Panc1 (cell line): ENCODE measurements around the gene ADCY7. TPM values are rescaled to one million over a fixed set of nuclear protein-coding genes. Genes with fewer than 3 reads are reported as not detected.

ENCODE experiments used
- ATAC-seq: fragments of 200-7000 bp; cut with Tn5 transposase; 2 replicates; pipeline ENCODE4 v1.9.1; 2020; ENCODE audit warnings: mild to moderate bottlenecking, moderate library complexity
- BruUV-seq: library from RNA; stranded (reverse); fragments of 400-500 nt; replicated peaks from 2 replicates; lab custom pipeline; 2021; lab: Mats Ljungman, UMichigan
- CTCF ChIA-PET: fragments of 300-600 bp; sonication (Branson Sonifier 250); formaldehyde crosslinking; loops from one replicate; lab custom pipeline; 2022; ENCODE audit warnings: antibody characterized with exemption; lab: Charles Lee
- POLR2A ChIA-PET: fragments of 300-600 bp; sonication (Branson Sonifier 250); formaldehyde crosslinking; loops from one replicate; lab custom pipeline; 2022; ENCODE audit warnings: antibody characterized with exemption; lab: Charles Lee
- DNase-seq: peaks from one replicate; pipeline ENCODE4 v3.0.0-alpha.2; 2010; ENCODE audit warnings: low read depth, low spot score
- H3K27ac ChIP-seq: 2 replicates; pipeline ENCODE4 v1.5.1; 2011; ENCODE audit warnings: mild to moderate bottlenecking, low read length, inconsistent platforms
- H3K27me3 ChIP-seq: fragments of 200-500 bp; sonication (Bioruptor generic); 2 replicates; pipeline ENCODE4 v1.6.0; 2014; ENCODE audit warnings: low read length, inconsistent platforms; ENCODE audit not compliant: control insufficient read depth, insufficient read depth
- H3K36me3 ChIP-seq: fragments of 200-500 bp; sonication (Bioruptor generic); 2 replicates; pipeline ENCODE4 v1.5.1; 2014; ENCODE audit warnings: inconsistent platforms, mild to moderate bottlenecking, low read length, moderate library complexity; ENCODE audit not compliant: control insufficient read depth, insufficient read depth
- H3K4me1 ChIP-seq: 2 replicates; pipeline ENCODE4 v1.5.1; 2011; ENCODE audit warnings: inconsistent platforms, mild to moderate bottlenecking, low read length, moderate library complexity; ENCODE audit not compliant: control insufficient read depth, insufficient read depth
- H3K4me3 ChIP-seq, 2 experiments: 2 replicates each; pipeline ENCODE4 v1.5.1; 2011 to 2012; ENCODE audit warnings: low read depth in 2 of 2, low read length in 2 of 2, mild to moderate bottlenecking in 2 of 2, inconsistent platforms in 1 of 2, moderate library complexity in 1 of 2
- H3K9me3 ChIP-seq: fragments of 200-500 bp; sonication (Bioruptor generic); 2 replicates; pipeline ENCODE4 v1.5.1; 2014; ENCODE audit warnings: low read depth, mild to moderate bottlenecking, inconsistent platforms, low read length, moderate library complexity; ENCODE audit not compliant: control insufficient read depth, insufficient read depth
- CTCF ChIP-seq: fragments of 450-650 bp; IDR thresholded peaks from 2 replicates; pipeline ENCODE4 v1.5.1; 2017; ENCODE audit warnings: mild to moderate bottlenecking
- POLR2AphosphoS5 ChIP-seq: IDR thresholded peaks from 2 replicates; pipeline ENCODE4 v1.6.1; 2012; ENCODE audit warnings: mild to moderate bottlenecking, low read depth, low read length, moderate library complexity
- REST ChIP-seq, 2 experiments: IDR thresholded peaks; 2 replicates each; pipeline ENCODE4 v1.6.1; 2011 to 2012; ENCODE audit warnings: low read depth in 2 of 2, control low read depth in 1 of 2, low read length in 1 of 2, mild to moderate bottlenecking in 1 of 2, moderate library complexity in 1 of 2; ENCODE audit not compliant: insufficient read depth in 1 of 2
- SIN3A ChIP-seq: IDR thresholded peaks from 2 replicates; pipeline ENCODE4 v1.6.1; 2012; ENCODE audit warnings: low read depth, mild to moderate bottlenecking, low read length, moderate library complexity, borderline replicate concordance; ENCODE audit not compliant: insufficient read depth
- TCF7L2 ChIP-seq: IDR thresholded peaks from 2 replicates; pipeline ENCODE4 v1.6.1; 2011; ENCODE audit warnings: mild to moderate bottlenecking, low read depth, low read length, inconsistent platforms
- in situ Hi-C: cut with HindIII; loops from 2 replicates; pipeline ENCODE4 v1.10.0; 2016; ENCODE audit warnings: low sequenced_read_pairs, low pct_unique_long_range_greater_than_20kb
- intact Hi-C: fragments of 100-400 bp; cut with micrococcal nuclease; formaldehyde crosslinking; loops from one replicate; pipeline ENCODE4 v1.10.0; 2022; ENCODE audit not compliant: unreplicated experiment
- total RNA-seq: library from RNA; stranded (reverse); gene quantifications from one replicate; pipeline ENCODE4 v1.2.1, GENCODE V29; 2021; ENCODE audit not compliant: unreplicated experiment

Gene ADCY7
- total RNA-seq, 1 experiment from 2014 or later = 6.3 TPM

- H3K4me3 ChIP-seq = no peak overlapping the region
- ChIA-PET CTCF (no interaction called here), POLR2A (no interaction called here)
- in situ Hi-C loops = no loop called here
- no peaks in the 10 kb centered on the region for H3K27me3 ChIP-seq
- H3K9me3 ChIP-seq = no peaks in the 10 kb centered on the region
- ATAC-seq (no peak), DNase-seq (no peak)
- TF ChIP-seq CTCF = no peak
- TF ChIP-seq REST (IDR thresholded peaks at IDR 0.05; ENCODE audit: insufficient read depth in 1 of 2, low read depth in 2 of 2, low read length in 1 of 2) = no peak
- TF ChIP-seq TCF7L2 = no peak
- no peak for TF ChIP-seq POLR2AphosphoS5
- TF ChIP-seq SIN3A = no peak
- H3K27ac ChIP-seq = no peak overlapping the region
- no peaks in the 10 kb centered on the region for H3K4me1 ChIP-seq
- BruUV-seq = no TSS peak
- intact Hi-C loops = loop anchor here (10.0 kb wide), 1 partner anchor 791 kb away; no protein-coding TSS in a partner anchor
- H3K36me3 ChIP-seq = no peaks in the 10 kb centered on the region
Measured at GRCh38 chr16:50254072-50254471, 12.3 kb upstream of the ADCY7 start.

GRCh38 chr16:50255538-50255937 is 10.8 kb upstream of the ADCY7 start:
- Histone ChIP-seq H3K4me1 (no peaks in the 10 kb centered on the region), H3K27ac (no peak overlapping the region), H3K4me3 (no peak overlapping the region), H3K9me3 (no peaks in the 10 kb centered on the region), H3K27me3 (no peaks in the 10 kb centered on the region), H3K36me3 (no peaks in the 10 kb centered on the region)
- in situ Hi-C loops (no loop called here), intact Hi-C loops (loop anchor here (10.0 kb wide), 1 partner anchor 789 kb away; no protein-coding TSS in a partner anchor)
- ChIA-PET CTCF (no interaction called here), POLR2A (no interaction called here)
- DNase-seq (no peak), ATAC-seq (no peak)
- TF ChIP-seq TCF7L2 (no peak), SIN3A (no peak), CTCF (no peak), REST (IDR thresholded peaks at IDR 0.05; ENCODE audit: insufficient read depth in 1 of 2, low read depth in 2 of 2, low read length in 1 of 2) (no peak), POLR2AphosphoS5 (no peak)
- no TSS peak for BruUV-seq
